Osteocyte (in vitro differentiated cells): ENCODE measurements around the gene UGT1A6. TPM values are rescaled to one million over a fixed set of nuclear protein-coding genes. Genes with fewer than 3 reads are reported as not detected.

ENCODE experiments used
- DNase-seq: peaks from one replicate; pipeline ENCODE4 v3.0.0; 2021; ENCODE audit warnings: mixed read lengths; ENCODE audit not compliant: unreplicated experiment; ENCODE audit errors: extremely low spot score
- H3K27ac Mint-ChIP-seq: one replicate; pipeline ENCODE4 v1.8.0; 2021; ENCODE audit warnings: mild to moderate bottlenecking, mixed read lengths; ENCODE audit not compliant: unreplicated experiment
- H3K27me3 Mint-ChIP-seq: one replicate; pipeline ENCODE4 v1.8.0; 2021; ENCODE audit warnings: mixed read lengths; ENCODE audit not compliant: unreplicated experiment
- H3K36me3 Mint-ChIP-seq: one replicate; pipeline ENCODE4 v1.8.0; 2021; ENCODE audit warnings: mixed read lengths; ENCODE audit not compliant: unreplicated experiment
- H3K4me1 Mint-ChIP-seq: one replicate; pipeline ENCODE4 v1.8.0; 2021; ENCODE audit warnings: mixed read lengths; ENCODE audit not compliant: unreplicated experiment
- H3K4me3 Mint-ChIP-seq: one replicate; pipeline ENCODE4 v1.8.0; 2021; ENCODE audit warnings: mild to moderate bottlenecking, moderate library complexity, mixed read lengths; ENCODE audit not compliant: unreplicated experiment
- H3K9me3 Mint-ChIP-seq: one replicate; pipeline ENCODE4 v1.8.0; 2021; ENCODE audit warnings: mixed read lengths; ENCODE audit not compliant: unreplicated experiment
- total RNA-seq: library from RNA; stranded (reverse); gene quantifications from 2 replicates; pipeline ENCODE4 v1.2.1, GENCODE V29; 2021
- TF ChIP-seq, protein P1 (sequence below): fragments of 200-600 bp; sonication (generic); IDR thresholded peaks from 2 replicates; pipeline ENCODE4 v1.5.0; 2021; ENCODE audit warnings: antibody characterized with exemption, mild to moderate bottlenecking, moderate library complexity

UGT1A6 gene
- total RNA-seq, 1 donor from 2014 or later, result not detected

DNA sequence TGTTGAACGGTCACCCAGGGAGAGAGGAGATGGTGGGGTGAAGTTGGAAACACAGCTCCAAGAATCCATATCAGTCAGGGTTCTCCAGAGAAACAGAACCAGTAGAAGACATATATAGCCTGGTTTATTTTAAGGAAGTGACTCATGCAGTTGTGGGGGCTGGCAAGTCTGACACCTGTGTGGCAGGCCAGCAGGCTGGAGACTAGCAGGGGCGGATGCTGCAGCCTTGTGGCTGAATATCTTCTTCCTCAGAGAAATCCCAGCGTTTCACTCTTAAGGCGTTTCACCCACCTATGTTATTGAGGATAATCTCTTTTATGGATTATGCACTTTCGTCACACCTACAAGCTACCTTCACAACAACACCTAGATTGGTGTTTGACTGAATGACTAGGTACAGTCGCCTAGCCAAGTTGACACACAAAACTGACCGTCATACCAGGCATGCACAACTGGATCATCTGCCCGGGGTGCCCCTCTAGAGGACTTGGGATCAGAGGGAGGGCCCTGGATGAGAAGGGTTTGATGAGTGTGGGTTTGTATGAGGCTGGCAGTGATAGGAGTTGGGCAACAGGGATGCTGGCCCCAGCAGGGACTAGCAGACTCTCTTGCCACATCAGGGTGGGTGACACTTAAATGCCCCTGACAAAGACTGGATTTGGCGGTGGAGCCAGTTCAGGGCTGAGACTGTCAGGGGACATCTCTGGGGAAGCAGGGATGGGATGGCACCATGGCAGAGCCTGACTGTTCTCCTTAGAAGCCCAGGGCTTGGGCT, 108.9 kb downstream of the UGT1A6 start:
- Mint-ChIP-seq H3K36me3 (no peaks in the 10 kb centered on the region), H3K4me1 (no peaks in the 10 kb centered on the region), H3K9me3 (peaks cover 3% of the 10 kb centered on the region), H3K4me3 (no peak overlapping the region), H3K27me3 (peaks cover 39% of the 10 kb centered on the region), H3K27ac (no peak overlapping the region)
- no peak for DNase-seq
- TF ChIP-seq, protein P1, sequence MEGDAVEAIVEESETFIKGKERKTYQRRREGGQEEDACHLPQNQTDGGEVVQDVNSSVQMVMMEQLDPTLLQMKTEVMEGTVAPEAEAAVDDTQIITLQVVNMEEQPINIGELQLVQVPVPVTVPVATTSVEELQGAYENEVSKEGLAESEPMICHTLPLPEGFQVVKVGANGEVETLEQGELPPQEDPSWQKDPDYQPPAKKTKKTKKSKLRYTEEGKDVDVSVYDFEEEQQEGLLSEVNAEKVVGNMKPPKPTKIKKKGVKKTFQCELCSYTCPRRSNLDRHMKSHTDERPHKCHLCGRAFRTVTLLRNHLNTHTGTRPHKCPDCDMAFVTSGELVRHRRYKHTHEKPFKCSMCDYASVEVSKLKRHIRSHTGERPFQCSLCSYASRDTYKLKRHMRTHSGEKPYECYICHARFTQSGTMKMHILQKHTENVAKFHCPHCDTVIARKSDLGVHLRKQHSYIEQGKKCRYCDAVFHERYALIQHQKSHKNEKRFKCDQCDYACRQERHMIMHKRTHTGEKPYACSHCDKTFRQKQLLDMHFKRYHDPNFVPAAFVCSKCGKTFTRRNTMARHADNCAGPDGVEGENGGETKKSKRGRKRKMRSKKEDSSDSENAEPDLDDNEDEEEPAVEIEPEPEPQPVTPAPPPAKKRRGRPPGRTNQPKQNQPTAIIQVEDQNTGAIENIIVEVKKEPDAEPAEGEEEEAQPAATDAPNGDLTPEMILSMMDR, result no peak

DNA sequence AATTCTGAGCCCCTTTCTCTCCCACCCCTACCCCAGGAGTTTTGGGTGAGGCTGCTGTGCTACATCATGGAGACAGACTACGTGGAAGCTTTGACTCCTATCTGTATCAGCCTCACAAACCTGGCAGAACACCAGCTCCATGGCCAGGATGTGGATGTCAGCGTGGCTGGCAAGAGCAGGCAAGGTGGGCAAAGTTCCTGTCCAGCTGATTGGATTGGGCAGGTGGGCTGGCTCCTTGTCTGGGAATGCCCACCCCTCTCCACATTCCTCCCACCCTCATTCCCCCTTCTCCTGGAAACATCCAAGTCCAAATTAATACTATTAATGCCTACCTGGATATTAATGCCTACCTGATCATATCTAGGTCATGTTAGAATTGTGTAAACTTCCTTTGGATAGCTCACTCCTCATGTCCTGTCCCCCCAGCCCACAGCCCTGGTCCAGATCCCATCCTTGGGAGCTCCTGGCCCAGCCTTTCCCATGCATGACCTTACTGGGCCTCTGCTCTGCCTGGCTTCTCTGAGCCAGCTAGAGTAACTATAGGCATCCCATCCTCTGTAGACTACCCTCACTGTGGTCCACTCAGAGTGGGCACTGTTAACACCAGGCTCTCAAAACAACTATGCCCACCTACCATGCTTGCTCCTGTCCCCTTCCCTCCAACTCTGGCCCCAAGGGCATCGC, 109.6 kb downstream of the UGT1A6 start:
- TF ChIP-seq, protein P1, result no peak
- no peak for DNase-seq
- H3K4me3 Mint-ChIP-seq, result no peak overlapping the region
- H3K4me1 Mint-ChIP-seq, result no peaks in the 10 kb centered on the region
- peaks cover 39% of the 10 kb centered on the region for H3K27me3 Mint-ChIP-seq
- peaks cover 3% of the 10 kb centered on the region for H3K9me3 Mint-ChIP-seq
- H3K27ac Mint-ChIP-seq, result no peak overlapping the region
- H3K36me3 Mint-ChIP-seq, result no peaks in the 10 kb centered on the region

DNA sequence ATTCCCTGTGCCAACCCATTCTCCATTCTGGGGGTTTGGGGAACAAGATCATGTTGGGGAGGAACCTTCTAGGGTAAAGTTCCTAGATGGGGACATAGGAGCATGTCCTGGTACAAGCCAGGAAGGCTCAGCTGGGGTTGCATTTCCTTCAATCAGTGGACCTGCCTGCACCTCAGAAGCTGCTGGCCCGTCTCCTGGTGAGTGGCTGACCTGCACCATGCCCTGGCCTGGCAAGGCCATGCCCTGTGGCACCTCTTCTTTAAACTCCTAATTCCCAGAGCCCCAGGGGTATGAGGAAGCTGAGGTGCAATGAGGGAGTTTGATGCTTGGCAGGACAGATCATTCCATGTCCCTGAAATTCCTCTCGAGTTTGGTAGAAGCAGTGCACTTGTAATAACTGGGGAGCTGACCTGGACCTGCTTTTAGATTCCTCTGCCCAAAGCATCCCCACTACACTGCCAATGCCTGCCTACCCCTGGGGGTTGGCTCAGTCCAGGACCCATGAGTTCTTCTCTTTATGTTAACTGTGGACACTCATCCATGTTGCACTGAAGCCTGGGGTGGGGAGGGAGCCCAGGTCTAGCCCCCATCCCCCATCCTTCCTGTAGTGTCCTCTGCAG, 110.7 kb downstream of the UGT1A6 start:
- TF ChIP-seq, protein P1, result no peak
- no peaks in the 10 kb centered on the region for H3K36me3 Mint-ChIP-seq
- H3K9me3 Mint-ChIP-seq, result peaks cover 3% of the 10 kb centered on the region
- no peak overlapping the region for H3K27ac Mint-ChIP-seq
- H3K4me1 Mint-ChIP-seq, result no peaks in the 10 kb centered on the region
- peak; percentile 65 for DNase-seq
- H3K4me3 Mint-ChIP-seq, result no peak overlapping the region
- H3K27me3 Mint-ChIP-seq, result peaks cover 39% of the 10 kb centered on the region

DNA sequence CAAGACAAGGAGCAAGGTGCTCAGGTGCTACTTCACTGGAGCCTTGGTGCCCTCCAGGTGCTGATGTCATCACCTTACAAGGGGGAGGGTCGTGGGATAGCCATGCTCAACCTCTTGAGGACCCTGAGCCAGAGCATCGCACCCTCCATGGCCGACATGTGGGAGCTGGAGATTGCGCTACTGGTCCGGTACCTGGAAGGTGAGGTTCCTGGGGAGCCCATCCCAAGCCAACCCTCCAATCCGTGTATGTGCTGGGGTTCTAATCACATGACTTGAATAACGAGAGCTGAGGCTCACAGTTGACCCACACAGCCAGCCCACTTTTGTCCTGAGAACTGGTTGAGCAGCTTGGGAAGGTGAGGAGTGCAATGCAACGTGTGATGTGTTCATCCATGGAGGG, 111.3 kb downstream of the UGT1A6 start:
- no peak overlapping the region for H3K27ac Mint-ChIP-seq
- no peaks in the 10 kb centered on the region for H3K36me3 Mint-ChIP-seq
- H3K9me3 Mint-ChIP-seq, result peaks cover 3% of the 10 kb centered on the region
- H3K4me3 Mint-ChIP-seq, result no peak overlapping the region
- peaks cover 38% of the 10 kb centered on the region for H3K27me3 Mint-ChIP-seq
- H3K4me1 Mint-ChIP-seq, result no peaks in the 10 kb centered on the region
- TF ChIP-seq, protein P1, result no peak
- peak; percentile 71 for DNase-seq
